Skeletal muscle tissue (tissue), 4 donors: ENCODE results near the gene CCBE1. TPM values are rescaled to one million over a fixed set of nuclear protein-coding genes. Genes with fewer than 3 reads are reported as not detected.

Experiments used
- H3K27ac ChIP-seq: one replicate; pipeline ENCODE4 v1.7.0; 2013; ENCODE audit warnings: mild to moderate bottlenecking, low read depth, low read length, inconsistent platforms
- H3K27me3 ChIP-seq, 3 donors: one replicate each; pipeline ENCODE4 v1.7.0; 2013; ENCODE audit warnings: low read length in 3 of 3; ENCODE audit not compliant: control insufficient read depth in 3 of 3, insufficient read depth in 3 of 3
- H3K36me3 ChIP-seq, 3 donors: one replicate each; pipeline ENCODE4 v1.7.0; 2013; ENCODE audit warnings: low read length in 3 of 3; ENCODE audit not compliant: control insufficient read depth in 3 of 3, insufficient read depth in 3 of 3
- H3K4me1 ChIP-seq, 3 donors: one replicate each; pipeline ENCODE4 v1.7.0; 2013; ENCODE audit warnings: low read length in 3 of 3, mild to moderate bottlenecking in 3 of 3; ENCODE audit not compliant: control insufficient read depth in 3 of 3, insufficient read depth in 3 of 3
- H3K4me3 ChIP-seq, 3 donors: one replicate each; pipeline ENCODE4 v1.7.0; 2013; ENCODE audit warnings: low read length in 3 of 3
- H3K9ac ChIP-seq, 3 donors: one replicate each; pipeline ENCODE4 v1.7.0; 2013; ENCODE audit warnings: low read length in 3 of 3, mild to moderate bottlenecking in 3 of 3, moderate library complexity in 2 of 3, low read depth in 1 of 3
- H3K9me3 ChIP-seq, 3 donors: one replicate each; pipeline ENCODE4 v1.7.0; 2013; ENCODE audit warnings: low read length in 3 of 3; ENCODE audit not compliant: control insufficient read depth in 3 of 3
- total RNA-seq: library from RNA; depleted of rRNA; stranded (reverse); fragments of >200 nt; gene quantifications from one replicate; pipeline ENCODE4 v1.2.3, GENCODE V29; 2014
- donor health status: Osteomylitis.

The CCBE1 gene
- total RNA-seq, 1 donor from 2014 or later = 2.6 TPM

- Histone ChIP-seq H3K27ac (no peak overlapping the region), H3K9me3 (no peaks in the 10 kb centered on the region), H3K4me3 (no peak overlapping the region), H3K27me3 (no peaks in the 10 kb centered on the region), H3K36me3 (no peaks in the 10 kb centered on the region), H3K4me1 (peaks cover 0 to 4% (median 0%) of the 10 kb centered on the region in 3 donors), H3K9ac (no peak overlapping the region)
These were observed 36.2 kb downstream of the CCBE1 start for GRCh38 chr18:59660786-59661743.

DNA sequence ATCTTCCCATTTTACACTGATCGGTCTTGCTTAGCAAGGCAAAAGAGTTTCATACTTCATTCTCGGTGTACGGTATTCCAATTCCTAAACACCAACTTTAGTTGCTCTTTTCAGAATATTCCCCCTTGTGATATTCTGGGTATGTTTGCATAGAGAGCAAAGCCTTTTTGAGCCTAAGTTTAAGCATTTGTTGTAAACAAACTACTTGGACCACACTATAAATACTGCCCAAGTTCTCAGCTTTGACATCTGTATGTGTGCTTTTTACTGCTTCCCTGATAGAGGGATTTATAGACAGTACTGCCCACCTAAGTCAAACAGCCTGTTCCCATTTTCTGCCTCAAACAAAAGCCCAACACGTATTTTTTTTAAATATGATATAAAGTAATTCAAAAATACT, 36.9 kb downstream of the CCBE1 start:
- Histone ChIP-seq H3K9ac (no peak overlapping the region), H3K27ac (no peak overlapping the region), H3K27me3 (no peaks in the 10 kb centered on the region), H3K9me3 (no peaks in the 10 kb centered on the region), H3K36me3 (no peaks in the 10 kb centered on the region), H3K4me1 (peaks cover 0 to 4% (median 0%) of the 10 kb centered on the region in 3 donors), H3K4me3 (no peak overlapping the region)

DNA sequence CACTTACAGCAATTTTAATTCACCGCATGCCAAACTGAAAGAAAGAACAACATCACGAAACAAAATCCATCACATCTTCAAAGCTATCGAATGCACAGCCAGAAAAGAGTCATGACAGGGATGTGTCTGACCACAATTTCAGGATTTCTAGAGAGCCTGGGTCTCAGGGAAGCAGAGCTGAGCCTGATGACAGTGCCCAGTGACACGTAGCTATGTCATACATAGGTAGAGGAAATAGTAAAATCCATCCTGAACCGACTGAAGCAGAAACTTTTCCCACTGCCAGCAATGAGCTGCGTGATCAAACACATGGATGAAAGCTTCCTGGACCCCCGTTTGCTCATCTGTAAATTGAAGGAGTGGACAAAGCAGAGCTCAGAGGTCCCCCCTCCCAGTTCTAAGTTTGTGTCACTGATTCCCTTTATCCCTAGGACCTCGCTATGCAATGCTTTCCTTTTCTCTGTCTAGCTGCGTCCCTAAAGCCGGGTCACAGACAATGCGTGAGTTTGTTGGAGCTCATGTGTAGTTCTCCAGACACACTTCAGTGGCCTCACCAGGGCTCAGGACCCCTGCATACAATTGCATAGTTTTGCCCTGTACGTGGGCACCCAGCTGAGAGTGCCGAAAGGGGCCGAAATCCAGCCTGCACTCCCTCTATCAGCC, 37.6 kb downstream of the CCBE1 start:
- Histone ChIP-seq H3K9ac (no peak overlapping the region), H3K36me3 (no peaks in the 10 kb centered on the region), H3K27ac (no peak overlapping the region), H3K4me1 (peaks cover 0 to 4% (median 0%) of the 10 kb centered on the region in 3 donors), H3K27me3 (no peaks in the 10 kb centered on the region), H3K9me3 (no peaks in the 10 kb centered on the region), H3K4me3 (no peak overlapping the region)

DNA sequence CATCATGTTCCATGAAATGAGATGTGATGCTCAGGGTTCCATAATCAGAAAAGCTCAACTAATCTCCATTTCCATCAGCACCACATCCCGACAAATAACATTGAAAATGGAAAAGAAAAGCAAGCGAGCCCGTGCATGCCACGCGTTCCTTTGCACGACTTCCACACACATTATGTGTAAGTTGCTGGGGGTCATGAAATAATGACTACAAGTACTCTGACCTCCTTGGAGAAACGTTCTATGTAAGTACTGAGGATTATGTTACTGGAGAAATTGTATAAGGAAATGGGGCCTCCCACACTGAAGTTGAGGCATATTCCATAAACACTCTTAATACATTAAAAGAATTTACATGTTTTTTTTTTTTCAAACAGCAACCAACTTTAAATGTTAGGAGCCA, 38.3 kb downstream of the CCBE1 start:
- H3K4me1 ChIP-seq = peaks cover 0 to 4% (median 0%) of the 10 kb centered on the region in 3 donors
- no peak overlapping the region for H3K4me3 ChIP-seq
- H3K27me3 ChIP-seq = no peaks in the 10 kb centered on the region
- no peaks in the 10 kb centered on the region for H3K36me3 ChIP-seq
- no peaks in the 10 kb centered on the region for H3K9me3 ChIP-seq
- no peak overlapping the region for H3K27ac ChIP-seq
- no peak overlapping the region for H3K9ac ChIP-seq

DNA sequence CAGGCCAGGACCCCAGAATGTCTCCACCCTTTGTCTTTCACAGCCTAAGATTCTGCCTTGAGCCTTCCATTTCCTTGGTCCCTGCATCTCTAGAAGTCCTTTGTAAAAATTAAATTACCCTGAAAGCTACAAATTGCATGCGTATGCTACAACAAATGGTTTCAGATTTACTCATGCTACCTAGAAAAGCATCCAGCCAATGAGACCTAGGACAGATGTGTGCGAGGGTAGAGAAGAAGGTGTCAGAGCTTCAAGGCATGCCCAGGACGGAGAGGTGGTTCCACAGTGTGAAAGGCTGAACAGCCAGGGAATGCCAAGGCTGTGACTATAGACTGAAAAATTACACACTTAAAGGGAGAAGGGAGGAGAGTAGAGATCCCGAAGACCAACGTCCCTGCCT, 40.2 kb downstream of the CCBE1 start:
- no peaks in the 10 kb centered on the region for H3K9me3 ChIP-seq
- H3K9ac ChIP-seq = no peak overlapping the region

DNA sequence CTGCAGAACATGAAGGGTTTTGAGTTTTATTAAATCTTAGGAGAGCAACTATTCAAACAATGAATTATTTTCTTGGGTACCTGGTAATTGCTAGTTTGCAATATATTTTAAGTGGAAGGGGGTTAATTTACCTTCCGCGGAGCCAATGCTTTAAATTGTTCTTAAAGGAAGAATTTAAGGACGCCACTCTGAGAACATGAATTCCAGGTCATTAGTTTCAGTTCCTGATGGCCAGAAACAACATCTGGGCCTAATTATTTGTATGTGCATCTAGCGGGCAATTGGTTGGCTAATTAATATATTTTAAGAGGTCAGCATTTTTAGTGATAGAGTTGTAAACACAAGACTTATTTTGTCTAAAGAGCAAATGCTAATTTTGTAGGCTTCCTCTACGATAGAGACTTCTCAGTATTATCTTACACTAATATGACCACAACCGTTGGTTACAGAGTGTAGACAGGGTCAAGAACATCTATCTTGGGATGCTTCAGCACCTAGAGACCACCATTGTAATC, 40.8 kb downstream of the CCBE1 start:
- H3K4me1 ChIP-seq = peaks cover 0 to 4% (median 0%) of the 10 kb centered on the region in 3 donors
- H3K4me3 ChIP-seq = no peak overlapping the region
- H3K36me3 ChIP-seq = no peaks in the 10 kb centered on the region
- peaks cover 0 to 3% (median 0%) of the 10 kb centered on the region in 3 donors for H3K27me3 ChIP-seq
- no peak overlapping the region for H3K9ac ChIP-seq
- no peak overlapping the region for H3K27ac ChIP-seq
- H3K9me3 ChIP-seq = no peaks in the 10 kb centered on the region

More for the DNA sequence above, 40.2 kb downstream of the CCBE1 start:
- peaks cover 0 to 4% (median 0%) of the 10 kb centered on the region in 3 donors for H3K4me1 ChIP-seq
- no peak overlapping the region for H3K4me3 ChIP-seq
- no peaks in the 10 kb centered on the region for H3K36me3 ChIP-seq
- H3K27ac ChIP-seq = no peak overlapping the region
- peaks cover 0 to 3% (median 0%) of the 10 kb centered on the region in 3 donors for H3K27me3 ChIP-seq

- no peaks in the 10 kb centered on the region for H3K36me3 ChIP-seq
- H3K4me3 ChIP-seq = no peak overlapping the region
- H3K27ac ChIP-seq = no peak overlapping the region
- peaks cover 0 to 3% (median 0%) of the 10 kb centered on the region in 3 donors for H3K27me3 ChIP-seq
- no peaks in the 10 kb centered on the region for H3K9me3 ChIP-seq
- H3K9ac ChIP-seq = no peak overlapping the region
- peaks cover 0 to 4% (median 0%) of the 10 kb centered on the region in 3 donors for H3K4me1 ChIP-seq
These were observed 41.5 kb downstream of the CCBE1 start for GRCh38 chr18:59655676-59656075.

GRCh38 chr18:59651071-59651470, 46.2 kb downstream of the CCBE1 start:
- no peaks in the 10 kb centered on the region for H3K36me3 ChIP-seq
- H3K27me3 ChIP-seq = peaks cover 0 to 12% (median 0%) of the 10 kb centered on the region in 3 donors
- no peak overlapping the region for H3K9ac ChIP-seq
- no peak overlapping the region for H3K27ac ChIP-seq
- H3K9me3 ChIP-seq = no peaks in the 10 kb centered on the region
- no peak overlapping the region for H3K4me3 ChIP-seq
- H3K4me1 ChIP-seq = no peaks in the 10 kb centered on the region

GRCh38 chr18:59650266-59650820, 46.9 kb downstream of the CCBE1 start:
- H3K4me1 ChIP-seq = no peaks in the 10 kb centered on the region
- H3K27ac ChIP-seq = no peak overlapping the region
- H3K4me3 ChIP-seq = no peak overlapping the region
- H3K36me3 ChIP-seq = no peaks in the 10 kb centered on the region
- peaks cover 0 to 12% (median 0%) of the 10 kb centered on the region in 3 donors for H3K27me3 ChIP-seq
- no peak overlapping the region for H3K9ac ChIP-seq
- H3K9me3 ChIP-seq = no peaks in the 10 kb centered on the region
